Activated naive CD8-positive, alpha-beta T cell (primary cell): Measurements from ENCODE around the gene QSOX1.
A peak's percentile ranks its signal among the peaks of the same experiment; 100 is the strongest.

Source experiments
- H3K27ac Mint-ChIP-seq: one replicate; pipeline ENCODE4 v1.8.0; 2021; ENCODE audit warnings: mixed read lengths
- H3K27me3 Mint-ChIP-seq: one replicate; pipeline ENCODE4 v1.8.0; 2021; ENCODE audit warnings: mixed read lengths
- H3K36me3 Mint-ChIP-seq: one replicate; pipeline ENCODE4 v1.8.0; 2021; ENCODE audit warnings: mixed read lengths
- H3K4me1 Mint-ChIP-seq: one replicate; pipeline ENCODE4 v1.8.0; 2021; ENCODE audit warnings: low read depth, mixed read lengths
- H3K4me3 Mint-ChIP-seq: one replicate; pipeline ENCODE4 v1.8.0; 2021; ENCODE audit warnings: mild to moderate bottlenecking, mixed read lengths
- H3K9me3 Mint-ChIP-seq: one replicate; pipeline ENCODE4 v1.8.0; 2021; ENCODE audit warnings: low read depth, mixed read lengths

The QSOX1 gene

GRCh38 chr1:180233191-180234011 is 78.7 kb downstream of the QSOX1 start:
- Mint-ChIP-seq H3K9me3 (no peaks in the 10 kb centered on the region), H3K4me3 (peak overlapping the region; percentile 38), H3K27ac (no peak overlapping the region), H3K4me1 (peaks cover 33% of the 10 kb centered on the region), H3K36me3 (no peaks in the 10 kb centered on the region), H3K27me3 (peaks cover 42% of the 10 kb centered on the region)

GRCh38 chr1:180234369-180235076 is 79.9 kb downstream of the QSOX1 start:
- Mint-ChIP-seq H3K4me1 (peaks cover 32% of the 10 kb centered on the region), H3K9me3 (no peaks in the 10 kb centered on the region), H3K27me3 (peaks cover 45% of the 10 kb centered on the region), H3K4me3 (peak overlapping the region; percentile 44), H3K36me3 (no peaks in the 10 kb centered on the region), H3K27ac (no peak overlapping the region)

GRCh38 chr1:180235077-180235501 is 80.4 kb downstream of the QSOX1 start:
- no peaks in the 10 kb centered on the region for H3K9me3 Mint-ChIP-seq
- peaks cover 32% of the 10 kb centered on the region for H3K4me1 Mint-ChIP-seq
- no peak overlapping the region for H3K27ac Mint-ChIP-seq
- peaks cover 46% of the 10 kb centered on the region for H3K27me3 Mint-ChIP-seq
- H3K4me3 Mint-ChIP-seq = peak overlapping the region; percentile 44
- H3K36me3 Mint-ChIP-seq = no peaks in the 10 kb centered on the region

- Mint-ChIP-seq H3K4me3 (peak overlapping the region; percentile 59), H3K27ac (no peak overlapping the region)
Observed at GRCh38 chr1:180235502-180236239, 81.0 kb downstream of the QSOX1 start.

GRCh38 chr1:180236698-180237509 is 82.2 kb downstream of the QSOX1 start:
- Mint-ChIP-seq H3K27ac (no peak overlapping the region), H3K36me3 (no peaks in the 10 kb centered on the region), H3K4me1 (peaks cover 27% of the 10 kb centered on the region), H3K4me3 (no peak overlapping the region), H3K27me3 (peaks cover 55% of the 10 kb centered on the region), H3K9me3 (no peaks in the 10 kb centered on the region)

More at GRCh38 chr1:180235502-180236239, 81.0 kb downstream of the QSOX1 start:
- Mint-ChIP-seq H3K36me3 (no peaks in the 10 kb centered on the region), H3K4me1 (peaks cover 32% of the 10 kb centered on the region), H3K9me3 (no peaks in the 10 kb centered on the region), H3K27me3 (peaks cover 50% of the 10 kb centered on the region)

GRCh38 chr1:180237869-180238476 is 83.3 kb downstream of the QSOX1 start:
- Mint-ChIP-seq H3K4me1 (peaks cover 22% of the 10 kb centered on the region), H3K27me3 (peaks cover 56% of the 10 kb centered on the region), H3K9me3 (no peaks in the 10 kb centered on the region), H3K27ac (no peak overlapping the region), H3K36me3 (no peaks in the 10 kb centered on the region), H3K4me3 (no peak overlapping the region)

GRCh38 chr1:180238675-180239074 is 84.0 kb downstream of the QSOX1 start:
- Mint-ChIP-seq H3K27me3 (peaks cover 56% of the 10 kb centered on the region), H3K4me1 (peaks cover 22% of the 10 kb centered on the region), H3K4me3 (no peak overlapping the region), H3K9me3 (no peaks in the 10 kb centered on the region), H3K27ac (no peak overlapping the region), H3K36me3 (no peaks in the 10 kb centered on the region)

GRCh38 chr1:180239145-180240096 is 84.8 kb downstream of the QSOX1 start:
- Mint-ChIP-seq H3K4me3 (no peak overlapping the region), H3K27me3 (peaks cover 52% of the 10 kb centered on the region), H3K9me3 (no peaks in the 10 kb centered on the region), H3K27ac (no peak overlapping the region), H3K4me1 (peaks cover 16% of the 10 kb centered on the region), H3K36me3 (no peaks in the 10 kb centered on the region)

GRCh38 chr1:180241716-180242544 is 87.3 kb downstream of the QSOX1 start:
- Mint-ChIP-seq H3K36me3 (no peaks in the 10 kb centered on the region), H3K4me3 (no peak overlapping the region), H3K4me1 (peaks cover 1% of the 10 kb centered on the region), H3K27ac (no peak overlapping the region), H3K27me3 (peaks cover 41% of the 10 kb centered on the region), H3K9me3 (no peaks in the 10 kb centered on the region)

- Mint-ChIP-seq H3K27ac (no peak overlapping the region), H3K27me3 (peaks cover 25% of the 10 kb centered on the region), H3K9me3 (no peaks in the 10 kb centered on the region), H3K4me3 (no peak overlapping the region), H3K4me1 (no peaks in the 10 kb centered on the region), H3K36me3 (no peaks in the 10 kb centered on the region)
Observed at GRCh38 chr1:180243517-180244221, 89.0 kb downstream of the QSOX1 start.

- Mint-ChIP-seq H3K4me1 (no peaks in the 10 kb centered on the region), H3K36me3 (no peaks in the 10 kb centered on the region), H3K27ac (no peak overlapping the region), H3K4me3 (no peak overlapping the region), H3K9me3 (no peaks in the 10 kb centered on the region), H3K27me3 (peaks cover 27% of the 10 kb centered on the region)
Observed at GRCh38 chr1:180244840-180245239, 90.2 kb downstream of the QSOX1 start.

- no peak overlapping the region for H3K4me3 Mint-ChIP-seq
- no peaks in the 10 kb centered on the region for H3K4me1 Mint-ChIP-seq
- H3K27me3 Mint-ChIP-seq = peaks cover 23% of the 10 kb centered on the region
- no peak overlapping the region for H3K27ac Mint-ChIP-seq
- H3K36me3 Mint-ChIP-seq = no peaks in the 10 kb centered on the region
- no peaks in the 10 kb centered on the region for H3K9me3 Mint-ChIP-seq
Observed at GRCh38 chr1:180246579-180246978, 91.9 kb downstream of the QSOX1 start.
